Measurements from ENCODE around the gene PPIL1. TPM values are rescaled to one million over a fixed set of nuclear protein-coding genes. Genes with fewer than 3 reads are reported as not detected.

PPIL1 gene
- total and polyA plus RNA-seq, 2 of the 13 experiments (the other 11 are each of a cell fraction or from before 2014, with no cell fraction given) = 74.2 to 144 TPM

DNA sequence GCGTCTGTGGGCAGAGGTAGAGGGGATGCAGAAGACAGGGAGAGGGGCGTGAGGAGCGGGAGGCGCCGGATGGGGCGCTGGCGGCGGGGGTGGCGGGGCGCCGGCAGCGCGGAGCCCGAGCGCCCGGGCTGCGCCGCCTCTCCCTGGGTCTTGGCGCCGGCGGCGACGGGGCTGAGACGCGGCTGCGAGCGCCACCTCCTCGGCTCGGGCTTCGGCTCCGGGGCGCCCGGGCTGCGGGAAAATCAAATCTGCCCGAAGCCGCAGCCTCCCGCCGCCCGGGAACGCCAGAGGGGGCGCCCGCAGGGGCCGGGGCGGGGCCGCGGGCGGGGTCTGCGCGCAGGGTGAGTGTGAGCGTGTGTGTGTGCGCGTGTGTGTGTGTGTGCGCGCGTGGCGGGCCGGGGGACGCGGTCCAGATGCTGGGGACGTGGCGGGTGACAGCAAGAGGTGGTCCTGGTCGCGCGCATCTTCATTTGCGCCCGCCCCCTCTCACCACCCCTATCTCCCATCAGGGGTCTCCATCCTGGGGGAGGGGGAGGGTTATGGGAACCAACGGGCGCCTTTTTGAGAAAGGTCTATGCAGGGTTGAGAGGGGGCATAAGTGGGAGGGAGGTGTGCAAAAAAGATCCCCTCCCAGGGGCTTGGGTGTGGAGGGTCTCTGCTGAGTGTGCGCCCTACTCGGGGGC, 34.7 kb downstream of the PPIL1 start (continued):
- TF ChIP-seq ZNF558 (CRISPR knock-in tag; IDR thresholded peaks at IDR 0.05; ENCODE audit: borderline replicate concordance) (0 out of 2 replicates have a peak, but pooled peaks have one; percentile 56), CHCHD3 (CRISPR knock-in tag; IDR thresholded peaks at IDR 0.05) (0 out of 2 replicates have a peak, but pooled peaks have one; percentile 22), HMGXB4 (CRISPR knock-in tag; IDR thresholded peaks at IDR 0.05; ENCODE audit: borderline replicate concordance in 1 of 2, low read depth in 1 of 2) (0 out of 4 replicates have a peak, but pooled peaks of 1 of the 2 experiments have one; percentile 28), ZNF790 (CRISPR knock-in tag; IDR thresholded peaks at IDR 0.05; ENCODE audit: borderline replicate concordance) (0 out of 2 replicates have a peak, but pooled peaks have one; percentile 44), ETS1 (CRISPR knock-in tag; IDR thresholded peaks at IDR 0.05) (0 out of 2 replicates have a peak, but pooled peaks have one; percentile 18), UBTF (CRISPR knock-in tag; IDR thresholded peaks at IDR 0.05) (peak; percentile 44; the same call in 1 of the 2 replicates), ZNF777 (CRISPR knock-in tag; IDR thresholded peaks at IDR 0.05) (peak; percentile 25; the same call in 1 of the 2 replicates), SP5 (CRISPR knock-in tag; IDR thresholded peaks at IDR 0.05; ENCODE audit: borderline replicate concordance, low read depth) (0 out of 2 replicates have a peak, but pooled peaks have one; percentile 35), SCMH1 (CRISPR knock-in tag; IDR thresholded peaks at IDR 0.05; ENCODE audit: borderline replicate concordance) (no peak), ZNF280B (CRISPR knock-in tag; IDR thresholded peaks at IDR 0.05; ENCODE audit: borderline replicate concordance) (no peak)
- TF ChIP-seq, protein P1, sequence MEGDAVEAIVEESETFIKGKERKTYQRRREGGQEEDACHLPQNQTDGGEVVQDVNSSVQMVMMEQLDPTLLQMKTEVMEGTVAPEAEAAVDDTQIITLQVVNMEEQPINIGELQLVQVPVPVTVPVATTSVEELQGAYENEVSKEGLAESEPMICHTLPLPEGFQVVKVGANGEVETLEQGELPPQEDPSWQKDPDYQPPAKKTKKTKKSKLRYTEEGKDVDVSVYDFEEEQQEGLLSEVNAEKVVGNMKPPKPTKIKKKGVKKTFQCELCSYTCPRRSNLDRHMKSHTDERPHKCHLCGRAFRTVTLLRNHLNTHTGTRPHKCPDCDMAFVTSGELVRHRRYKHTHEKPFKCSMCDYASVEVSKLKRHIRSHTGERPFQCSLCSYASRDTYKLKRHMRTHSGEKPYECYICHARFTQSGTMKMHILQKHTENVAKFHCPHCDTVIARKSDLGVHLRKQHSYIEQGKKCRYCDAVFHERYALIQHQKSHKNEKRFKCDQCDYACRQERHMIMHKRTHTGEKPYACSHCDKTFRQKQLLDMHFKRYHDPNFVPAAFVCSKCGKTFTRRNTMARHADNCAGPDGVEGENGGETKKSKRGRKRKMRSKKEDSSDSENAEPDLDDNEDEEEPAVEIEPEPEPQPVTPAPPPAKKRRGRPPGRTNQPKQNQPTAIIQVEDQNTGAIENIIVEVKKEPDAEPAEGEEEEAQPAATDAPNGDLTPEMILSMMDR (CRISPR knock-in tag; IDR thresholded peaks at IDR 0.05) = peak; percentile 25; the same call in 1 of the 2 replicates
- TF ChIP-seq, protein P2, sequence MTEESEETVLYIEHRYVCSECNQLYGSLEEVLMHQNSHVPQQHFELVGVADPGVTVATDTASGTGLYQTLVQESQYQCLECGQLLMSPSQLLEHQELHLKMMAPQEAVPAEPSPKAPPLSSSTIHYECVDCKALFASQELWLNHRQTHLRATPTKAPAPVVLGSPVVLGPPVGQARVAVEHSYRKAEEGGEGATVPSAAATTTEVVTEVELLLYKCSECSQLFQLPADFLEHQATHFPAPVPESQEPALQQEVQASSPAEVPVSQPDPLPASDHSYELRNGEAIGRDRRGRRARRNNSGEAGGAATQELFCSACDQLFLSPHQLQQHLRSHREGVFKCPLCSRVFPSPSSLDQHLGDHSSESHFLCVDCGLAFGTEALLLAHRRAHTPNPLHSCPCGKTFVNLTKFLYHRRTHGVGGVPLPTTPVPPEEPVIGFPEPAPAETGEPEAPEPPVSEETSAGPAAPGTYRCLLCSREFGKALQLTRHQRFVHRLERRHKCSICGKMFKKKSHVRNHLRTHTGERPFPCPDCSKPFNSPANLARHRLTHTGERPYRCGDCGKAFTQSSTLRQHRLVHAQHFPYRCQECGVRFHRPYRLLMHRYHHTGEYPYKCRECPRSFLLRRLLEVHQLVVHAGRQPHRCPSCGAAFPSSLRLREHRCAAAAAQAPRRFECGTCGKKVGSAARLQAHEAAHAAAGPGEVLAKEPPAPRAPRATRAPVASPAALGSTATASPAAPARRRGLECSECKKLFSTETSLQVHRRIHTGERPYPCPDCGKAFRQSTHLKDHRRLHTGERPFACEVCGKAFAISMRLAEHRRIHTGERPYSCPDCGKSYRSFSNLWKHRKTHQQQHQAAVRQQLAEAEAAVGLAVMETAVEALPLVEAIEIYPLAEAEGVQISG (CRISPR knock-in tag; IDR thresholded peaks at IDR 0.05) = peak; percentile 19; the same call in 1 of the 2 replicates
- TF ChIP-seq, protein P3, sequence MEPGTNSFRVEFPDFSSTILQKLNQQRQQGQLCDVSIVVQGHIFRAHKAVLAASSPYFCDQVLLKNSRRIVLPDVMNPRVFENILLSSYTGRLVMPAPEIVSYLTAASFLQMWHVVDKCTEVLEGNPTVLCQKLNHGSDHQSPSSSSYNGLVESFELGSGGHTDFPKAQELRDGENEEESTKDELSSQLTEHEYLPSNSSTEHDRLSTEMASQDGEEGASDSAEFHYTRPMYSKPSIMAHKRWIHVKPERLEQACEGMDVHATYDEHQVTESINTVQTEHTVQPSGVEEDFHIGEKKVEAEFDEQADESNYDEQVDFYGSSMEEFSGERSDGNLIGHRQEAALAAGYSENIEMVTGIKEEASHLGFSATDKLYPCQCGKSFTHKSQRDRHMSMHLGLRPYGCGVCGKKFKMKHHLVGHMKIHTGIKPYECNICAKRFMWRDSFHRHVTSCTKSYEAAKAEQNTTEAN (CRISPR knock-in tag; conservative IDR thresholded peaks at IDR 0.05) = peak; percentile 85

All from HepG2 (cell line).